Activated CD4-positive, alpha-beta T cell treated with anti-CD3 and anti-CD28 coated beads, Interleukin-2, amount 50 U/mL, for 1 hour (primary cell): ENCODE data around the gene BRCA2.
A peak's percentile ranks its signal among the peaks of the same experiment; 100 is the strongest.

ENCODE experiments used
- DNase-seq: peaks from one replicate; pipeline ENCODE4 v3.0.0-alpha.2; 2020

The BRCA2 gene, protein sequence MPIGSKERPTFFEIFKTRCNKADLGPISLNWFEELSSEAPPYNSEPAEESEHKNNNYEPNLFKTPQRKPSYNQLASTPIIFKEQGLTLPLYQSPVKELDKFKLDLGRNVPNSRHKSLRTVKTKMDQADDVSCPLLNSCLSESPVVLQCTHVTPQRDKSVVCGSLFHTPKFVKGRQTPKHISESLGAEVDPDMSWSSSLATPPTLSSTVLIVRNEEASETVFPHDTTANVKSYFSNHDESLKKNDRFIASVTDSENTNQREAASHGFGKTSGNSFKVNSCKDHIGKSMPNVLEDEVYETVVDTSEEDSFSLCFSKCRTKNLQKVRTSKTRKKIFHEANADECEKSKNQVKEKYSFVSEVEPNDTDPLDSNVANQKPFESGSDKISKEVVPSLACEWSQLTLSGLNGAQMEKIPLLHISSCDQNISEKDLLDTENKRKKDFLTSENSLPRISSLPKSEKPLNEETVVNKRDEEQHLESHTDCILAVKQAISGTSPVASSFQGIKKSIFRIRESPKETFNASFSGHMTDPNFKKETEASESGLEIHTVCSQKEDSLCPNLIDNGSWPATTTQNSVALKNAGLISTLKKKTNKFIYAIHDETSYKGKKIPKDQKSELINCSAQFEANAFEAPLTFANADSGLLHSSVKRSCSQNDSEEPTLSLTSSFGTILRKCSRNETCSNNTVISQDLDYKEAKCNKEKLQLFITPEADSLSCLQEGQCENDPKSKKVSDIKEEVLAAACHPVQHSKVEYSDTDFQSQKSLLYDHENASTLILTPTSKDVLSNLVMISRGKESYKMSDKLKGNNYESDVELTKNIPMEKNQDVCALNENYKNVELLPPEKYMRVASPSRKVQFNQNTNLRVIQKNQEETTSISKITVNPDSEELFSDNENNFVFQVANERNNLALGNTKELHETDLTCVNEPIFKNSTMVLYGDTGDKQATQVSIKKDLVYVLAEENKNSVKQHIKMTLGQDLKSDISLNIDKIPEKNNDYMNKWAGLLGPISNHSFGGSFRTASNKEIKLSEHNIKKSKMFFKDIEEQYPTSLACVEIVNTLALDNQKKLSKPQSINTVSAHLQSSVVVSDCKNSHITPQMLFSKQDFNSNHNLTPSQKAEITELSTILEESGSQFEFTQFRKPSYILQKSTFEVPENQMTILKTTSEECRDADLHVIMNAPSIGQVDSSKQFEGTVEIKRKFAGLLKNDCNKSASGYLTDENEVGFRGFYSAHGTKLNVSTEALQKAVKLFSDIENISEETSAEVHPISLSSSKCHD (N-terminal part only)

DNA sequence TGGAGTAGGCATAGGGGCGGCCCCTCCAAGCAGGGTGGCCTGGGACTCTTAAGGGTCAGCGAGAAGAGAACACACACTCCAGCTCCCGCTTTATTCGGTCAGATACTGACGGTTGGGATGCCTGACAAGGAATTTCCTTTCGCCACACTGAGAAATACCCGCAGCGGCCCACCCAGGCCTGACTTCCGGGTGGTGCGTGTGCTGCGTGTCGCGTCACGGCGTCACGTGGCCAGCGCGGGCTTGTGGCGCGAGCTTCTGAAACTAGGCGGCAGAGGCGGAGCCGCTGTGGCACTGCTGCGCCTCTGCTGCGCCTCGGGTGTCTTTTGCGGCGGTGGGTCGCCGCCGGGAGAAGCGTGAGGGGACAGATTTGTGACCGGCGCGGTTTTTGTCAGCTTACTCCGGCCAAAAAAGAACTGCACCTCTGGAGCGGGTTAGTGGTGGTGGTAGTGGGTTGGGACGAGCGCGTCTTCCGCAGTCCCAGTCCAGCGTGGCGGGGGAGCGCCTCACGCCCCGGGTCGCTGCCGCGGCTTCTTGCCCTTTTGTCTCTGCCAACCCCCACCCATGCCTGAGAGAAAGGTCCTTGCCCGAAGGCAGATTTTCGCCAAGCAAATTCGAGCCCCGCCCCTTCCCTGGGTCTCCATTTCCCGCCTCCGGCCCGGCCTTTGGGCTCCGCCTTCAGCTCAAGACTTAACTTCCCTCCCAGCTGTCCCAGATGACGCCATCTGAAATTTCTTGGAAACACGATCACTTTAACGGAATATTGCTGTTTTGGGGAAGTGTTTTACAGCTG, at the start of gene BRCA2, which contains the start of gene ZAR1L:
BRCA2 (plus strand) TSS at position 271 of the 790 bp plus-strand sequence. CDS start 953 bp downstream, outside the sequence.
ZAR1L (minus strand) TSS at position 126 of the 790 bp plus-strand sequence. CDS start 3,438 bp downstream, outside the sequence.
- peak; percentile 84 for DNase-seq

DNA sequence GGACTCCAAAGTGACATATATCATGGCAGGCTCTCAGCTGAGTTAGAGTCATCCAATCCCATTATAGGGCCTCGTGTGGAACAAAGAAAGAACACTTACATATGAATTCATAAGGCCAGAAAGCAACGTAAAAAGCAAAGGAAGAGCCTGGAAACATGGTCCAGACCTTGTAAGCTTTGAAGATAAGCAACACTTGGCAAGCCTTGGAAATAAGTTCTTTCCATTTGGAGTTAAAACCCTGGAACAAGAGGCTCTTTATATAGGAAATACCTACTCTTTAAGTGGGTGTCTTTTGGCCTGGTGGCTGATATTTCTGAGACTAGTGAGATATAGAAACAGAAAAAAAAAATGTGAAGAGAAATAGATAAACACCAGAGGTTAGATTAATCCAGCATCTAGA, 49.6 kb upstream of the BRCA2 start:
- DNase-seq, result no peak

DNA sequence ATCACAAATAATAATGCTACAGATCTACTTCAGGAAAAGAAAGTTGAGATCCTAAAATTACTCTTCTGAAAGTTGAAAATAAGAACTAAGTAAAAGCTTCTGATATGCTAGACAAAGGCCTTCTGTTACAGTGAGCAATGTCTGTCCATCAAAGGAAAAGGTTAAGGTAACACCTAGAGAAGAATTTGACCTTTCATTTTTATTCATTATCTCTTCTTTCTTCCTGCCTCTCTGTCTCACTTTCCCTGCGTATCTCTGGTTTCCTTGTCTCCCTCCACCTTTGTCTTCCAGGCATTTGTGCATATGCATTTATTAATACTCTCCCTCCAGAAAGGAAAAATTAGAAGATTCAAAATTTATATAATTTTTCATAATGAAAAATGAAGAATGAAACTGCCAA, 49.2 kb upstream of the BRCA2 start:
- DNase-seq, result no peak

DNA sequence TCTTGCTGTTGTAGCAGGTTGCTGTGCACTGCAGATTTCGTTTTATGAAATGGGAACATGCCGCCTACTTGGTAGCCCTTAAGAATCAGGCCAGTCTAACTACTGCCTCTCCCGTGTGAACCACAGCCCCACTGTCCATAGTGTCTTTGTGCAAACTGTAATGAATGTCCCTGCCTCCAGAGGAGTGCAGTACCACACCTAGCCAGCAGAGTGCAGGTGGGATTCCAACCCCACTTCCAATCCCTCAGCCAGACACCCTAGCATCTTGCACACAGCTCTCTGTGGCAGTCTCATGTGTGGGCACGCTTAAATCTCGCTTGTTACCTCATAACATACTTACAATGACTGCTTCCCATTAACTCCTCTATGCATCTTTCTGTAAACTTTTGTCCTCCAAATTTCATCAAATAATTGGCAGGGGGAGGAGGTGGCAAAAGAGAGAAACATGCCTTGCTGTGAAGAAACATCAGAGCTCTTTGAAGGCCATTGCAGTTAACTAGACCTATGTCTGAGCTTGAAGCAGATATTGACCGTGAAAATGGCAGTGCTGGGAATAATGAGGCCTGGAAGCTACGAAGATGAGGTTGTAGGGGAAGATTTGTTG, 47.4 kb upstream of the BRCA2 start:
- DNase-seq, result peak; percentile 52

DNA sequence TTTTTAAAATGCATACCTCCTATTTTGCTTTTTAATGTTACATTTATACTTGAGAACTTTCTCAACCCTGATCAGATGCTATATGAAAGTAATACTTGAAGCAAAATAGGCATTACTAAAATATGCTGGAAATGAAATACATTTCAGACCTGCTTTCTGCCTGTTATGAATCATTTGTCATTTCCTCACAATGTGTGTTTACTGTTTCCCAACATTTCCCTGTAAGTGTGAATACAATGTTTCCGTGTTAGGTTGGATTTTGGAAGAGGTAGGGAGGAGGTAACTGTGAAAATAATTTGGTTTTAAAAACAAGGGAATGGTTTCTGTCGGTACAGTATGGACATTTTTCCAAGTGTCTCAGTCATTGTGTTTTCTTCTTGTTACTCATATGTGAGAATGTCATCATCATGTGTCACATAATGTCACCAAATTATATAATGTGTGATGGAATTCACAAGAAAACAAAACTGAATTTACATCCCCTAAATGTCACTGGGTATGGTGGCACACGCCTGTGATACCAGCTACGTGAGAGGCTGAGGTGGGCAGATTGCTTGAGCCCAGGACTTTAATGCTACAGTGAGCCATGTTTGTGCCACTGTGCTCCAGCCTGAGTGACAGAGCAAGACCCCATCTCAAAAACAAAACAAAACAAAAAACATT, 43.2 kb upstream of the BRCA2 start:
- no peak for DNase-seq

DNA sequence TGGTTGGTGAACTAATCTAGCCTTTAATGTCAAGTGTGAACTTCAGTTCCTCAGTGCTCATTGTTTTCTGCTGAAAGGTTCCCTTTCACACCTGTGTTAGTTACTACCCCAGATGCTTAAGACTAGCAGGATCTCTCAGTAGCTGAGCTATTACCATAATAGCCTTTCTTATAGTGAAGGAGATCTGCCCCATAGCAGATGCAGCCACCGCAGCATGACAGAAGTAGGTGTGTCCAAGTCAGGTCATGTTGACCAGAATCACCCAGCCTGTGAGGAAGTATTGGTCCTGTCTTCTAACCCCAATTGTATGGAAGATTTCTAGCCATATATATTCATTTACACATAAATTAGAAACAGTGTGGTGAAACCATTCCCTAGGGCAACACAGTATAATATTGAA, 37.5 kb upstream of the BRCA2 start:
- DNase-seq, result no peak

DNA sequence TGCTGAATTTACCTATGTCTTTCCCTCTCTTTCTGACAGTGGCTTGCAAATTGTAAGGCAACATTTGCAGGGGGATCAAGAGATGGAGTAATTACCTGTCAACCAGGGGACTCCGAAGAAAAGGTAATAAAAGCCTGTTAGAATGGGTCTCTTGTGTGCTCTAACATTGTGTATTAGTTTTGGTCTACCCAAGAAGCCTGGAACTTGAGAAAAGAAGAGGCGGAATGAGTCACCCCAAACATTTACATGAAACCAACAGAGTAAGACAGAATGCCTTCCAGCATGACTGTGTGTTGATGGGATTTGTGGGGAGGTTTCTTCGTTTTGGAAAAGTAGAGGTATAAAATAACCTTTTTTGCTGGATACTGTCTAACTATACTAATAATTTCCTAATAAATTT, 36.9 kb upstream of the BRCA2 start:
- no peak for DNase-seq

DNA sequence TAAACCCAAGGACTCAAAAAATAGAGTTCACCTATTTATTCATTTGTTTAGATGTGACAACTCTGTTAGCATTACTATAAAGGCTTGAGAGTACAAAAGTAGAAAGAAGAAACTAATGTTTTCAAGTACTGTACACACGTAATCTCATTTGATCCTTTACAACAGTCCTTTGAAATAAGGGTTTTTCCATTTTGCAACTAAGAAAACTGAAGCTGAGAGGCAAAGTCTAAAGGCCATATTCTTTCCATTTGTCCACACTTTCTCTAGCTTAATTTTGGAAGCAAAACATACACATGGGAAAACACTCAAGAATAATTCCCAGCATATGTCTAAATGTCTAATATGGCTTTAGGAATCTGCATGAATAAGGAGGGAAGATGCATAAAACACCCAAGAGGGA, 34.2 kb upstream of the BRCA2 start:
- DNase-seq, result no peak

DNA sequence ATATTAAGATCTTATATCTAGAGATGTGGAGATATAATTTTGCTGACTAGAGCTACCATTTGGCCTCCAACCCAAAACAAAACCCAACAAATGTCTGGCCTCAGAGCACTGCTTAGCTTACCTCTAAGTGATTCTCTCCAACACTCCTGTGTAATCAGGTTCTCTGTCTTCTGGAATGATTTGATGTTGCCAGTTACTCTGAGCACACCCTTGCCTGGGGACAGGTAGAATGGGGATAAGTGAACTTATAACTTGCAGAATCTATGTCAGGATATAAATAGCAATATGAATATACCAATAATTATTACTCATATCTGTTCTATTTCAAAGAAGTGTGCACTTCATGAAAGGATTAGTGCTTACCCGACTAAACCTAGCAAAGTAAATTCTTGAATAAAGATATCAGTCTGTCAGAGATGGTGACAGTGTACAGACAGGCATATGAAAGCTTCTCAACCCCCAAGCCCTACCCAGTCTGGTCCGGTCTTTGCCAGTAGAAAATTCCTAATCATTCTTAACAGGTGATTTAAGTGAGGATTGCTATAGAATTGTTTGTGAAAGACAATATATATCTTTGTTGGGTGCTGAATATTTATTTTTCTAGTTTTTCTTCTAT, 33.1 kb upstream of the BRCA2 start:
- DNase-seq, result no peak

DNA sequence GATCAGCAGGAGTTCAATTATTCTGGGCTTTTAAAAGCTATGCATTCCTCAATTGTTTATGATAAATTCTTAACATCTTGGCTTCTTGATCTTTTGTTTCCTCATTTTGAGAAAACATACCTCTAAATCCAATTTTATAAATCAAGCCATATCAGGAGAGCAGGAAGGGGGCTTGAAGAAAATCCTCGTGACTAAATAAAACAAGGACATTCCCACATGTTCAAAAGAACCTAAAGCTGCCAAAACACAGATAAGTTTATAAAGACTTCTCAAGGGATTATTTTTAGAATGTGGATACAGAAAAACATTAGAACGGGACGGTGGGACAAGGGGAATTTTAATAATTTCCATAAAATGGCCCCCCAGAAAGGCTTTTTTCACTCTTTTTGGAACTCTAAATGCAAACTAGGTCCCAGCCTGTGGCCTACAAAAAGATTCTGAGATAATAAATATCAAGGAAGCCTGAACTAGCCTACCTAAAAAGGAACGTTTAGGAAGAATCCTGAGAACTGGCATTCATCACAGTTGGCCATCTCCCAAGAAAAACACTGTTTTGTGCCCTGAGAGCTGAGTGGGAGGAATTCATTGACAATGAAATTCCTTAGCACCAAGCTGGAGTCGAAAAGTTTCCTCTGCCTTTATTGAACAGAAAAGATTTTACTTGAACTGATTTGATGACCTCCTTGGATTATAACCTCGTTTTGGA, 30.2 kb upstream of the BRCA2 start:
- no peak for DNase-seq

DNA sequence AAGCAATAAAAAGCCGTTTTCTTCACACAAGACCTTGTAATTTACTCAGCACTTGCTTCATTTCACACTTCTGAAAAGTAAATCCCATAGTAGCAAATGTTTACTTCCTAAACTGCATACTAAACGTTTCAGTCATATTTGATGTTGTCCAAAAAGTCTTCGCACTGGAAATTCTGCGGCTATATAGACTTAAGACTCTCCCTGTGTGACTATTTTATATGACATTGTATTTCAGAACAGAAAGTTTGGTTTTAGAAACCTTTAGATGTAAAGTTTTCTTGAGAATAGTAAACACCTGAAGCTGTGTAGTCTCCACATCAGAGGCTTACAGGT, 29.7 kb upstream of the BRCA2 start:
- DNase-seq, result no peak

DNA sequence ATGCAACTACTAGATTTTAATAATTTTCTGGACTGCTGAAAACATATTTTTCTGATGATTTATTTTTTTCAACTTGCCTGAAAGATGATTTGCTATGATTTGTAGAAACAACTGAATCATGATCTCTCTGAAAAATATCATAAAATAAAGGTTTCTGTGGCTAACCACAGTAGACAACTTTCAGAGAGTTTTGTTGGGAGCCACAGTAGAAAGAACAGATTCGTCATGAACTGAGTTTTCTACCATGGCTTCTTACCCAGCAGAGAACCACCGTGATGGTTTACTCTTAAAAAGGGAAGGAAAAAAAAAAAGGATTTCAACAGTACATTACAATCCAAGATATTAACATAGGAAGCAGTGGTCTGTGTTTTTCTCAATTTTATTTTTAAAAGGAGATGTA, 18.1 kb upstream of the BRCA2 start:
- DNase-seq, result no peak

DNA sequence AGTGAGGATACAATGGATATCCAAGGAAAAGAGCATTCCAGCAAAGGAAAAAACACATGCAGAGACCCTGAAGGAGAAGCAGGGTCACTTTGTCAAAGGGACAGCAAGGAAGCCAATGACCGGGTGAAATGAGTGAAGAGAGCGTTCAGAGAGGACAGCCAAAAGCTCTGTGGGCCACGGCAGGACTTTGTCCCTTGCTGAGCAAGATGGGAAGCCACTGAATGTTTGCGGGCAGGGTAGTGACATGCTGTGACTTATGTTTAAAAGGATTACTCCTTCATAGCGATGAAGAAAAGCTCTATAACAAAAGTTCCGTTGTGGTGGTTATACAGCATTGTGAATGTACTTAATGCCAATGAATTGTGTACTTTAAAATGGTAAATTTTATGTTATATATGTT, 16.6 kb upstream of the BRCA2 start:
- no peak for DNase-seq

DNA sequence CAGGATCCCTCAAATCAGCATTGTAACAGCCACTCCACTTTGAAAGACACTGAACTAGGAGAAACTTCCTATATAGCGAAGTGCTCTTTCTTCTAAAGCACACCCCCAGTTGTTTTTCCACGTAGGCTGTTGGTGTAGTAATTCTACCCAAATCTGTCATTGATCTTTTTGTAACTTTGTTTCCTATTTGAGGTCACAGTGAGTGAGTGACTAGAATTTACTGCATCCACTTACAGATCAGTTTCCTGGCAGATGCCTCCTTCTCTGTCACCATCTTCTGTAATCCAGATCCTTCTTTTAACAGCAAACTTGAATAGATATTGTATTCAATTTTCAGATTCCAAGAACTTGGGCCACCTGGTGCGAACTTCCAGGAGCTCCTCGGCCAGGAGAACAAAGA, 15.4 kb upstream of the BRCA2 start:
- DNase-seq, result no peak

DNA sequence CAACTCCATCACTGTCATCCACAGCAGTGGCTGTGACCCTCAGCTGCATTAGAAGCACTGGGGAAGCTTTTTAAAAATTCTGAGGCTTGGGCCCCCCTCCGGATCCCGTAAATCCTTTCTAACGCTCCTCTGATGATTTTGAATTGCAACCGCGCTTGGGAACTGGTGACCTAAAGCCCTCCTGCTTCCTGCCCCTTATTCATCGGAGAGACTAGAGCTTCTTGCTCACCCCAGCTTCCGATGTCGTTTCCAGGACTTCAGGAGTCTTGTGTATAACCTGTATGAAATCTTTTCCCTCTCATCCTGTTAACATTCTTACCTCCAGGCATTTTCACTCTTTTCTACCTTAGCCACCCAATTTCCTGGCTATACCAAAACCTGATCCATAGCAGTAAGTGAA, 14.9 kb upstream of the BRCA2 start:
- no peak for DNase-seq

DNA sequence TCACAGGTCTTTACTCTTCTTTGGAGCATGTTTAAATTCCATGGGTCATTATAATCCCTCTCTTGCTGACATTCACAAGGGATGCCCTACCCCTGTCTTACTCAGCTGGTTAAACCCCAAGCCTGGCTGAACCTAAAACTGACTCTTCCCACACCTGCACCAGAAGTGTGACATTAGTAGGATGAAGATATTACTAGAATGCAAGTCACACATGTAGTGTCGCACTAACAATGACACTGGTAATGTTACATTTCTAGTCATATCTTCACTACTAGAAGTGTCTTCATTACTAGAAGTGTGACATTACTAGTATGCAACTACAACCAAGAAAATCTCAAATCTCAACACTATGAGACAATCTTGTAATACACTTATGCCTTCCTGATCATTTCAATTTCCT, 14.4 kb upstream of the BRCA2 start:
- no peak for DNase-seq

DNA sequence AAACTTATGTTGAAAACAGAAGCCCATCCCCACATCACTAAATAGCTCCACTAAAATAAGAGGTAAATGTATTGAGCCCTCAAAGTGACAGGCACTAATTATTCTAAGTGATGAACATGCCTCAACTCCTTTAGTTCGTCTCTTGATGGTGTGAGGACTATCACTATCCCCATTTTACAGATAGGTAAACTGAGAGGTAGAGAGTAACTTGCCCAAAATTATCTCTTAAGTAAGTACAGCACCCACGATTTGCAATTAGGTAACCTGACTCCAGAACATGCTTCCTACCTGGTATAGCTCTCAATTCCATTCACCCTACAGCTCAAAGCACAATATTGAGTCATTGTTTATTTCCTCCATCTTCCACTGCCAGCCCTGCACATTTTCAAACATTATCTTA, 12.8 kb upstream of the BRCA2 start:
- no peak for DNase-seq

DNA sequence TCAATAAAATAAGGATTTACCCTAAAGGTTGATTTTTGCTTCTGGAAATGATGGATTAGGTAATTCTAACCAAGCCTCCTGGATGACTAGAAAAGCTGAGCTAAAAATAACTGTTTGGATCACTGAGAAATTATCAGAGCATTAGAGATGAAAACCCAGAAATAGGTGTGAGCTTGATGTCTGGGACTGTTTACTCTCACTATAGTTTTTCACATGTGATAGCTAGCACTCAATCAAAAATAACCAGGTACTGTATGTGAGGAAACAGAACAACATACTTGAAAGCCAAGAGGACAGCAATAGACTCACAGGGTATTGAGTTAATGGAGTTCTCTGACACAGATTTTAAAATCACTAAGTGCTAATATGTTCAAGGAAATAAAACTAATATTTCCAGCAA, 9.7 kb upstream of the BRCA2 start:
- no peak for DNase-seq

DNA sequence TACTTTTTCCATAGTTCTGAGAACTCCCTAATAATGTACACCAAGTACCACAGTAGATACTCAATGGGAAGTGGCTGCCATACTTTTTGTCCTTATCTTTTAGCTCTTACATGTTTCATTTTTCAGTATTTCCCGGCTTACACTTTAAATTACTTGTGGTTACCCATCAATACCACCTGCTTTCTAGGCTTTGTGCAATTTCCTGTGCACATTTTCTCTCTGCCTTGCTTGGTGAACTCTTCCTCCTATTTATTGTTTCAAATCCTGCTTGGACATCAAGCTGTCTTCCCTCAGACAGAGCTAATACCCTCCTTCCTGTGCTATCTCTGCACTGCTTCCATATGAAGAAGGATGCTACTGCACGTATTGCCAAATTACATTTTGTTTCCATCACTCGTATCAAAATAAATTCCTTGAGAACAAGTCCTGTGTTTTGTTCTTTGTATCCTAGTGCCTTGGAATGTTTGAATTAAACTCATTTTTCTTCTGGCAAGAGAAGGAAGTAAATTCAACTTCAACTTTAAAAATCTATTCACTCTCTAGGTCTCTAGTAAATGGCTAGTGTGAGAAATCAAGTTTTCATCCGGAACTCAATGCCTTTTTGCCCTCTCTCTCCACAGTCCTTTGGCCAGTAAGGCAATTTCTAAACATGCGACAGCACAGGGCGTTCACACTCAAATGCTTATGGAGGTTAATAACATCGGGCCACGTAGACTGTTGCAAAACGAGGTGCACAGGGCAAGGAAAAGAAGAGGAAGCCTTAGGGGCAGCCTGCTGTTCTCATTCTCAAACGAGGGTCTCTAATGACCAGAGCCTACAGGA, 5.8 kb upstream of the BRCA2 start:
- DNase-seq, result no peak
